Right ventricle myocardium inferior (tissue), 1 donor: ENCODE data around the gene ACIN1. TPM values are rescaled to one million over a fixed set of nuclear protein-coding genes. Genes with fewer than 3 reads are reported as not detected.
"Not testable (repeated sequence)": the region's sequence is repeated elsewhere in the genome, so short reads cannot be mapped to it uniquely, and the experiment has no call there.

Experiments used
- ATAC-seq: fragments of 200-7000 bp; cut with Tn5 transposase; one replicate; pipeline ENCODE4 v1.9.1; 2020; ENCODE audit warnings: mild to moderate bottlenecking, moderate library complexity
- DNase-seq: peaks from one replicate; pipeline ENCODE4 v3.0.0; 2021; ENCODE audit errors: missing footprints
- intact Hi-C: fragments of 100-400 bp; cut with DNase I; formaldehyde crosslinking; loops from one replicate; pipeline ENCODE4 v1.11.0; 2022
- total RNA-seq: library from RNA; stranded (reverse); fragmentation: NEBNext Ultra II Directional; extraction: Animal tissue kit (Norgen Biotek cat#: 25700); gene quantifications from one replicate; pipeline ENCODE4 v1.2.1, GENCODE V29; 2021
- donor health status: DM: no; HTN: yes; CAD: no; lungs with severe emphysema.

The ACIN1 gene
- total RNA-seq, 1 donor from 2014 or later: 73.9 TPM

DNA sequence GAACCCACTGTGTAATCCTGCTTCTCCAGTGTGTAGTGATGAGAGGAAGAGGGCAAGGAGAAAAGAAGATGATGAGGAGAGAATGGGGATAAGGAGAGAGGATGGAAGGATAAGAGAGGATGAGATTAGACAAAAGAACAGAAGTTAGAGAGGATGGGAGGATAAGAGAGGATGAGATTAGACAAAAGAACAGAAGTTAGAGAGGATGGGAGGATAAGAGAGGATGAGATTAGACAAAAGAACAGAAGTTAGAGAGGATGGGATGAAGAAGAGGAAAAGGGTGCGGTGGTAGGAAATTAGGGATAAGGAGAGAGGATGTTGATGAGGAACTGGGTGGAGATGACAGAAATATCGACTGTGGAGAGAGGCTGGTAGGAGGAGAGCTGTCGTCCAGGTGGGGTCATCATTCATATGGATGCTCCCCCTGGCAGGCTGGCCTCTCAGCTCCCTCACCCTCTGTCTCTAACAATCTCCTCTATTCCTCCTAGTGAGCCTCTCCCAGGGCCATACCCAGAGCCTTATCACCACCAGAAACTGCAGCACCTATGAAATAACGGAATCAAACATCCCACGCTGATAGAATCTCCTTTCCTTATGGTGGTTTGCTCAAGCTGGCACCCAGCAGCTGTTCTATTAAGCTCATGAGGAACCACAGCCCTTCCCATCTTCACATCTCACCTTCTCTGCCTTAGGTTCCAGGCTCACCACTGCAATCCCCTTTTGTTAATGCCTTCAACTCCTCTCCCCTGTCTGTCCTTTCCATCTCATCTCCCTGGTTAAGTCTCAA, 15.8 kb upstream of the ACIN1 start:
- DNase-seq: no peak
- intact Hi-C loops: no loop called here
- ATAC-seq: no peak

DNA sequence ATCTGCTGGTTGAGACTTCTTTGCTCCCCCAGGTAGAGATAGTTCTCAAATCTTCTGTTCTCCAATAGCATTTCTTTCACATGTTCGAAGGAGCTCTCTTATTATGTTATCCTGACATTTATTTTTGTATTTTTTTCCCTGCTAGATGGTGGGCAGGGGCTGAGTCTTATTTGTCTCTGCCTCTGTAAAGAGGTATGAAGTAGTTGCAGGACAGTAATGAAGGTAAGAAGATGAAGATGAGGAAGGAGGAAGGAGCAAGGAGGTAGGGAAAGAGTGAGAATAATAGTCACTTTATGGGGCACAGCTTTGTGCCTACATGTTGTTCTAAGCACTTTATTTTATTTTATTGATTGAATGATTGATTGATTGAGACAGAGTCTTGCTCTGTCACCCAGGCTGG, 14.8 kb upstream of the ACIN1 start:
- DNase-seq (no peak), ATAC-seq (no peak)
- intact Hi-C loops: no loop called here

DNA sequence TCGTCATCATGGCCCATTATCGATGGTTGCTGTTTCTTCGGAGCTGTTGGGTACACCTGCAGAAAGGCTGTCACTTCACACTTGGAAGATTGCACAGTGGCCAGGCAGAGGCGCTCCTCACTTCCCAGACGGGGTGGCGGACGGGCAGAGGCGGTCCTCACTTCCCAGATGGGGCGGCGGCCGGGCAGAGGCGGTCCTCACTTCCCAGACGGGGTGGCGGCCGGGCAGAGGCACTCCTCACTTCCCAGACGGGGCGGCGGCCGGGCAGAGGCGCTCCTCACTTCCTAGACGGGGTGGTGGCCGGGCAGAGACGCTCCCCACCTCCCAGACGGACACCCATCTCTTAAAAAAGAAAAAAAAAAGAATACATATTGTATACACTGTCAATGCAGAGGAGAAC, 13.2 kb upstream of the ACIN1 start:
- intact Hi-C loops, DNase-seq, ATAC-seq: not testable (repeated sequence)

DNA sequence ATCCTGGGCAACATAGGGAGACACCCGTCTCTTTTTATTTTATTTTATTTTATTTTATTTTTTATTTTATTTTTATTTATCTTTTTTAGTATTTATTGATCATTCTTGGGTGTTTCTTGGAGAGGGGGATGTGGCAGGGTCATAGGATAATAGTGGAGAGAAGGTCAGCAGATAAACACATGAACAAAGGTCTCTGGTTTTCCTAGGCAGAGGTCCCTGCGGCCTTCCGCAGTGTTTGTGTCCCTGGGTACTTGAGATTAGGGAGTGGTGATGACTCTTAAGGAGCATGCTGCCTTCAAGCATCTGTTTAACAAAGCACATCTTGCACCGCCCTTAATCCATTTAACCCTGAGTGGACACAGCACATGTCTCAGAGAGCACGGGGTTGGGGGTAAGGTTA, 12.7 kb upstream of the ACIN1 start:
- DNase-seq, intact Hi-C loops, ATAC-seq: not testable (repeated sequence)

DNA sequence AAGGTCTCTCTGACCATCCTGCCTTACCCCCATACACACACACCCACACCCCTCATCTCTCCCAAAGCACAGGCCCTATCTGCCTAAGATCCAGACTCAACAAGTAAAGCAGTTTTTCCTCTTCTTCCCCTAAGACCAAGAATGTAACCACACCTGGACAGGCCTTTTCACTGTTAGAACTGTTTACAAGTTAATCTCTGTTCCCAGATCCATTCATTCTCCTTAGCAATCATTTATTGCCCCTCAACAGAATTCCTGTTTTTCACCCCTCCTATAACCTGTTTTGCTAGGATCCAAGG, 11.8 kb upstream of the ACIN1 start:
- ATAC-seq (no peak), DNase-seq (no peak)
- intact Hi-C loops: no loop called here

DNA sequence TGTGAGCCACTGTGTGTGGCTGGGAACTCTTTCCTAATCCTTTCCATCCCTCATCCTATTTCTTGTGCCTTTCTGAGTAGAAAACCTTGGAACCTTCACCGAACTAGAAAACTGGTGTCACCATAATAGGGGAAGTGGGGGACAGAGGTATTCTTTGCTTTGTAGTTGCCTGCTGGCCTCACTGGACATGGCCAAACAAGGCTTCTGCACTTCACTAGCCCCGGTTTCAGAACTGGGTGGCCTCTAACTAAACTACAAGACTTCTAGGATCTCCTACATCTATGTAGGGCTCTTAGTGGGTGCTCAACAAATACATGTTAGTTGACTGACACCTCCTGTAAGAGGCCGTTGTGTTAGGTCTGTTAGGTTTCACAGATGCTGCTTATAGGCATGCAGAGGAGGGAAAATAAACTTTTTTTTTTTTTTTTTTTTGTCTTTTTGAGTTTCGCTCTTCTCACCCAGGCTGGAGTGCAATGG, 10.4 kb upstream of the ACIN1 start:
- DNase-seq: no peak
- ATAC-seq: no peak
- intact Hi-C loops: no loop called here

DNA sequence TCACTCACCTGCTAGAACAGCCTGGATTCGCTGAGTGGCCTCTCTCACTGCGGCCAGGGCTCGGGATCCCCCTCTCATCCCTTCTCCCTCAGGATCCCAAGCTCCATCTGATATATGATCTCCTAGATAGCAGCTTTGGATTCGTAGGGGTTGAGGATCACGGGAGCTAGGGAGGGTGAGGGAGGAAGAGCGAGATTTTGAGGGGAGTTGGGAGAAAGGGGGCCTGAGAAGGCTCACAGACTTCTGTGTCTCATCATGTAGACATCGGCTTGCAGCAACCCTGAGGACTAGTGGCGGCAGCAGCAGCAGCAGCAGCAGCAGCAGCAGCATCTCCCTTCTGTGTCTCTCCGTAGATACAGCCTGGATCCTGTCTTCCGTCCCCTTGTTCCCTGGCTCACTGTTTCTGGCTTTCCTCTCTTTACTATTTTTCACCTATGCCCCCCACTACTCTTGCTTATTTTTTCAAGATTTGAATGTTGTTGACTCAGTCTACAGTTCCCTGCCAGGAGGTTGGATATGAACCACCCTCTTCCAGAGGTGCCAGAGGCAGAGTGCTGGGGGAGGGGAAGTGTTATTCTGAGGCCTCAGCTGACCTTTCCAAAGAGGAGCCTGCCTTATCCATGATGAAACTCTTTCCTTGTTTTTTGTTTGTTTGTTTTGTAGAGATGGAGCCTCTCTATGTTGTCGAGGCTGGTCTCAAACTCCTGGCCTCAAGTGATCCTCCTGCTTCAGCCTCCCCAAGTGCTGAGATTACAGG, 9.8 kb upstream of the ACIN1 start, which contains the start of gene CIROP:
TSS of gene CIROP (minus strand) at position 399 of the 757 bp plus-strand sequence. CDS start at position 330, 69 bp downstream.
- DNase-seq (no peak), ATAC-seq (no peak)
- intact Hi-C loops: loop anchor here (5.0 kb wide), 1 partner anchor 42 kb away; no protein-coding TSS in a partner anchor

GRCh38 chr14:23104070-23104590, 9.2 kb upstream of the ACIN1 start:
- DNase-seq (no peak), ATAC-seq (no peak)
- intact Hi-C loops: loop anchor here (5.0 kb wide), 1 partner anchor 42 kb away; no protein-coding TSS in a partner anchor

DNA sequence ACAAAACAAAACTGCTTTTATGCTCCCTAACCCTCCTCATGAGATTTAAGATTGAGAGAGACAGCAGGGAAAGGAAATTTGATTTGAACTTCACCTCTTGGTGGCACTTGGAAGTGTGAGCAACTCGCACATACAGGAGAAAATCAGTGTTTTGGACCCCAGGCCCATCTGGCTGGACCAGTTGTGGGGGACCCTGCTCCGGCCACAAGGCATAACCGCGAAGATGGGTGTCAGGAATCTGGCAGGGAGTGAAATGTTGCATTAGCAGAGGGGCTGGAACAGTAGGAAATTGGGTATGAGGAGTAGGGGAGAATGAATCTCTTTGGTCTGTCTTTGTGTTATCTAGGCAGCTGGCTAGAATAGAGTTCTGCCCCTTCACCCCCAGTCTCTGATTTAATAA, 8.6 kb upstream of the ACIN1 start:
- intact Hi-C loops: loop anchor here (5.0 kb wide), 1 partner anchor 41 kb away; no protein-coding TSS in a partner anchor
- ATAC-seq (no peak), DNase-seq (no peak)

- DNase-seq (no peak), ATAC-seq (no peak)
- intact Hi-C loops: loop anchor here (5.0 kb wide), 1 partner anchor 40 kb away; no protein-coding TSS in a partner anchor
These were observed 7.9 kb upstream of the ACIN1 start for GRCh38 chr14:23102801-23103200.

GRCh38 chr14:23101986-23102625, 7.2 kb upstream of the ACIN1 start:
- DNase-seq: no peak
- intact Hi-C loops: loop anchor here (5.0 kb wide), 1 partner anchor 40 kb away; no protein-coding TSS in a partner anchor
- ATAC-seq: no peak

DNA sequence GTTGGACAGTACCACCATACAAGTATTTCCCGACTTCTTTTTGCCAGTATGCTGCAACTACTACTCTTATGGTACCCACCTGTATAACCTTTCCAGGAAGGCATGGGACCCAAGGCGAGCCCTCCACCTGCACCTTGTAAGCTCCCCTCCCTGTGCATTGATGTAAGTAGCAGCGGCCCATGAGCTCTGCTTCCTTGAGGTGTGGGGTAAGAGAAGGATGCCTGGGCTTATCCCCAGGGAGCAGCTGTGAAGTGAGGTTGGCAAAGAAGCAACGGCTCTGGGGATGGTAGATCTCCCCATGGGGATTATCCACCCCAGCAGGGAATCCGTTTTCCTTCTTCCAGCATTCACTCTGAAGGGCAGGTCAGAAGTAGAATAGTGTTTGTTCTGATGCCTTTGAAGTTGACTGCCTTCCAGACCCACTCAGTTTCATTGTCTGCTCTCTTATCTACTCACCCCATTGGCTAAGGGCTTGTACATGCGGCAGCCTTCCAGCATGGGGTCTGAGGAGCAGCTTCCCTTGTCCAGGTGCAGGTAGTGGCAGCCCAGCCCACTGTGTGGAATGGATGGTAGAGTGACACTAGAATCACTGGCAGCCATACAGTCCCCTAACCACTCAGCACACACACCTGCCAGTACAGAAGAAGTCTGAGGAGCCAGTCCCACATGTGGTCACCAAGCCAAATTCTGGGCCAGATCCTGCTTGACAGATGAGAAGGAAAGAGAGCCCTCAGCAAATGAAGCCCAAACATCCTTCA, 6.5 kb upstream of the ACIN1 start:
- no peak for DNase-seq
- no peak for ATAC-seq
- intact Hi-C loops: loop anchor here (5.0 kb wide), 1 partner anchor 39 kb away; no protein-coding TSS in a partner anchor

- intact Hi-C loops: no loop called here
These were observed 4.4 kb upstream of the ACIN1 start for GRCh38 chr14:23099212-23099861.

GRCh38 chr14:23097786-23098185, 2.9 kb upstream of the ACIN1 start:
- intact Hi-C loops: no loop called here
- no peak for ATAC-seq
- DNase-seq: no peak

More at GRCh38 chr14:23099212-23099861, 4.4 kb upstream of the ACIN1 start:
- DNase-seq (no peak), ATAC-seq (no peak)

DNA sequence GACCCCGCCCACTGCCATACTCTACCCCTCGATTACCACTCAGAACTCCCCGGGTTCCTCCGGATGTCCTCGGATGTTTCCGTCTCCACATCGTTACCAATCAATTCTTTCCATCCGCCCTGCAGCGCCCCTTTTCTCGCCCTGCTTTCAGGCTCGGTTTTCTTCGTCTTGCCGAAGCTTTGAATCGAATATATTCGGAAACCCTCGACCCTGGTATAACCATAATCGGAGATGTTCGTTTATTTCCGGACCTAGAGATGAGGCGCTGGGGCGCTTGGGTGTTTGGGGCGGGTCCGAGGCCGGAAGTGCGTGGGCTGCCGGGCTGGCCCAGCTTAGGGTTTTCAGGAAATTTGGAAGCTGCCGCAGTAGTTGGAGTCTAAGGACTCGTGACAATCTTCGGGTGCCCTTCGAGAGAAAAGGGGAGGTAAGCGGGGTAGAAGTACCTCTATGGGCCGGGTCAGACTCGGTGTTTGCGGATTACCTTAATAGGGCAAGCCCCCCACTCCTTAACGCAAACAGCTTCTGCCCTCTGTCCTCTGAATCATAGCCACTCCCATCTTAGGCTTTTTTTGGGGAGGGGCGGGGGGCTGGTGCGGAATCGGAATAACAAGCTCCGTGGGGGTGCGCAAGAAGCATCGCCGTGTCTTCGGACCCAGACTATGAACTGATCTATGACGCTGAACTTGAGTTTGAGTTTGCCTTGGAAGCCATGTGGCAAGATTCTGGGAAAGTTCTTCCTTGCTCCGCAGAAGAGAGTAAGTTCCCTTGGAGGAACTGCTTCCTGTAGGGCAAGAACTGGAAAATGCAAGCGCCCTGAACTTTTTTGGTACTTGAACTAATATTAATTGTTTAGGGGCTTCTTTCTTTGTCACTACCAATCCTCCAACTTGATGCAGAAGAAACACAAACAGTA, 516 bp upstream of the ACIN1 start, which contains the start of gene C14orf119:
TSS of gene C14orf119 (plus strand) at position 310 of the 913 bp plus-strand sequence. CDS start 2,154 bp downstream, outside the sequence.
- intact Hi-C loops: loop anchor here (2.0 kb wide), 1 partner anchor 19 kb away; no protein-coding TSS in a partner anchor
- ATAC-seq: peak; percentile 96
- no peak for DNase-seq

DNA sequence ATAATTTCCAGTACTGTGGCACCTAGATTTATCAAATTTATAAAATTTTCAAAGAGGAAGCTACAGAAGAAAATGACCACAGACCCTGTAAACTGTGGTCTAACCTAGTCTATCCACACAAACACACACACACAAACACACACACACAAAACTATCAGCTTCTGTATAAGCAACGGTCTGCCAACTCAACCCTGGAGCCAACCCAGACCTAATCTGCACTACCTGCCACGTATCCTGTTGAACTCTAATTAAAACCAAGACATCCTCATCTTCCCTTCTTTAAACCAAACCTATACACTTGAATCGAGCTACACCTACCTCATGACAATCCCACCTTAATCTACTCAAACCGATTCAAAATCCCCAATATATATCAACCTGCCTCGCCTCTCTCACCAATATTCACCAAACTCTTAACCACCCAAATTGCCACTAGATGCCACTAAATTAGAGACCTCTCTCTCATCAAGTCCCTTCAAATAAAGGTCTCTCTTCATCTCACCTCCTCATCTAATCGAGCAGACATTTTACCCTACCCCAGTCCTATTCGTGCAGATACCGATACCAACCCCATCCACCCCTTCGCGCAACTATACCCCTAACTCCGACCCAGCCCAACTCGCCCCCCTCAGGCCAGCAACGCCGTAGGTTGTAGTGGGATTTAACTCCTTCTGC, 808 bp downstream of the ACIN1 start:
- ATAC-seq (no peak), DNase-seq (no peak)
- intact Hi-C loops: loop anchor here (2.0 kb wide), 1 partner anchor 17 kb away; no protein-coding TSS in a partner anchor
